ENCODE results near the gene UBE2S.
"Not testable (repeated sequence)": the region's sequence is repeated elsewhere in the genome, so short reads cannot be mapped to it uniquely, and the experiment has no call there.

Gene UBE2S

DNA sequence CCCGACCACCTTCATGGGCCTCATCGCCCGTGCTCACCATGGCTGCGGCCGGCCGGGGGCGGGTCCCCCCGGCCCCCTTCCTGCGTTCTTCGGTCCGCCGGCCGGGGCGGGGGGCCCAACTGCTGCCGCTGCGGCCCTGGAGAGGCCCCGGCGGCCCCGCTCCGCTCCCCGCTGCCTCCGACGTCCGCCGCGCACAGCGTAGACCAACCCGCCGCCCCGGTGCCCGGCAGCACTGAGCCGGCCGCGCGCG is at the start of gene UBE2S:
TSS of gene UBE2S (minus strand) at position 239 of the 250 bp plus-strand sequence. CDS start at position 40, 199 bp downstream.
- H3K4me3 ChIP-seq (ENCODE audit: low read depth, low read length) = peak within 1 kb of the TSS; percentile 87
- not testable (repeated sequence) for DNase-seq (ENCODE audit: low read depth)

GRCh38 chr19:55456347-55456746 is 48.8 kb upstream of the UBE2S start:
- no peak for DNase-seq (ENCODE audit: low read depth)
- no peak for TF ChIP-seq CTCF (conservative IDR thresholded peaks at IDR 0.05; ENCODE audit: low read depth, low read length)
- no peak overlapping the region for H3K4me3 ChIP-seq (ENCODE audit: low read depth, low read length)

DNA sequence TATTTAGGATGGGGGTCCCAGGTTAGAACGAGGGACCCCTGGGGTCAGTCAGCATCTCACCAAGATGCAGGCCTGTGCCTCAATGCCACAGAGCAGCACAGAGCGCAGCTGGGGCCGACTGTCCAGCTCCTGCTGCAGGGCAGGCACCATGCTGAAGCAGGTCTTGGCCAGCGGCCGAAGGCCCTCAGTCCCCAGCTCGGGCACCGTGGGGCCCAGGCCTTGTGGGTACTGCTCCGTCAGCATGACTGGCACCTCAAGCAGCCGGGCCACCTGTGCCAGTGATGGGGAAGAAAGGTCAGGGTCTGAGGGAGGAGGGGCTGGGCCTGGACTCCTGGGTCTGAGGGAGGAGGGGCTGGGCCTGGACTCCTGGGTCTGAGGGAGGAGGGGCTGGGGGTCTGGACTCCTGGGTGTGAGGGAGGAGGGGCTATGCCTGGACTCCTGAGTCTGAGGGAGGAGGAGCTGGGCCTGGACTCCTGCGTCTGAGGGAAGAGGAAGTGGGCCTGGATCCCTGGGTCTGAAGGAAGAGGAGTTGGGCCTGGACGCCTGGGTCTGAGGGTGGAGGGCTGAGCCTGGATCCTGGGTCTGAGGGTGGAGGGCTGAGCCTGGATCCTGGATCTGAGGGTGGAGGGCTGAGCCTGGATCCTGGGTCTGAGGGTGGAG is 48.1 kb upstream of the UBE2S start:
- no peak overlapping the region for H3K4me3 ChIP-seq (ENCODE audit: low read depth, low read length)
- TF ChIP-seq CTCF (conservative IDR thresholded peaks at IDR 0.05; ENCODE audit: low read depth, low read length) = no peak
- DNase-seq (ENCODE audit: low read depth) = no peak

GRCh38 chr19:55454787-55455243 is 47.2 kb upstream of the UBE2S start:
- DNase-seq (ENCODE audit: low read depth) = peak; percentile 59
- H3K4me3 ChIP-seq (ENCODE audit: low read depth, low read length) = no peak overlapping the region
- peak; percentile 82 for TF ChIP-seq CTCF (conservative IDR thresholded peaks at IDR 0.05; ENCODE audit: low read depth, low read length)

DNA sequence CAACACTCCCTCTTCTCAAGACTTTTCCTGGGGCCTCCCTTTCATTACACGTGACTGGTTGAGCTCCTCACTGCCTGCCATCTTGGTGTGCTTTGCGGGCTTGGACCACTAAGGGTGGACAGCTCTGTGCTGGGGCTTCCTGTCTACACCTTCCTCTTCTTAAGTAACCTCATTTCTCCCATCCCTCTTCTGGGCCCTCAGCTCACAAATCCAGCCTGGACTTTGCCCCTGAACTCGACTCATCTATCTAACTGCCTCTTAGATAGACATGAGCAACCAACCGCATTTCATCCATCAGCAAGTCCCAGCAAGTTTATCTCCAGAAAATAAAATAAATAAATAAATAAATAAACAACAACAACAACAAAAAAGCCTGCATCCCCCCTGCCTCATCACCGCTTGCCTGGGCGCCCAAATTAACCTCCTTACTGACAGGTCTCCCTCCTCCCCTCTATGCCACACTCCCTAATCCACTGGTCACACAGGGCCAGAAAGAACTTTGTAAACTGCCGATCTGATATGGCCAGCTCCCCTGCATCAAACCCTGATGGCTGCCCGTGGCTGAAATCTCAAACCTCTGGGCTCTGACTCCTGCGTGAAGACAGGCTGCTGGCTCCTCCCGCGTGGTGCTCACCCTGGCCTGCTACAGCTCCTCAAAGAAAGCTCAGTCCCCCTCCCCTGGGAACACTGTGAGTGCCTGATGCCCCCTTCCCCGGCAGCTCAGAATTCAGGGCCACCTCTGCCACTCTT is 46.1 kb upstream of the UBE2S start:
- DNase-seq (ENCODE audit: low read depth) = no peak
- H3K4me3 ChIP-seq (ENCODE audit: low read depth, low read length) = no peak overlapping the region
- peak; percentile 3 for TF ChIP-seq CTCF (conservative IDR thresholded peaks at IDR 0.05; ENCODE audit: low read depth, low read length)

- peak; percentile 90 for DNase-seq (ENCODE audit: low read depth)
- peak; percentile 23 for TF ChIP-seq CTCF (conservative IDR thresholded peaks at IDR 0.05; ENCODE audit: low read depth, low read length)
- peak overlapping the region; percentile 40 for H3K4me3 ChIP-seq (ENCODE audit: low read depth, low read length)
These were observed 45.3 kb upstream of the UBE2S start for GRCh38 chr19:55452749-55453346.

- no peak for DNase-seq (ENCODE audit: low read depth)
- no peak for TF ChIP-seq CTCF (conservative IDR thresholded peaks at IDR 0.05; ENCODE audit: low read depth, low read length)
- H3K4me3 ChIP-seq (ENCODE audit: low read depth, low read length) = peak overlapping the region; percentile 40
These were observed 44.6 kb upstream of the UBE2S start for GRCh38 chr19:55451965-55452748.
